ENCODE data around the gene CARMIL1.
"Not testable (repeated sequence)": the region's sequence is repeated elsewhere in the genome, so short reads cannot be mapped to it uniquely, and the experiment has no call there.

Gene CARMIL1

DNA sequence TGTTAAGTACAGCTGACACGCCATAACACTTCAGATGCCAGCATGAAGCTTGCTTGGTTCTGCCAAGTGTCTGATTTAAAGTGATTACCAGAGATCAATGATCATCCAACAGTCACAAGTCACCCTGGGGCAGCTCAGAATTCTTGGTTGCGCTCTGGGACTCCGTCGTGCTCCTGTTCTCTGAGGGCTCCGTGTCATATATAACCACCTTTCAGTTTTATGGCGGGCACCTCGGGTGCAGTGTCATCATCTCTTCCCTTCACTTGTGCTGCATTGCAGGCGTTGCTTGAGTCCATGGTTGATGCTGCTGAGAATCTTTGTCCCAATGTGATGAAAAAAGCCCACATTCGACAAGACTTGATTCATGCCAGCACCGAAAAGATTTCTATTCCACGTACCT is 271.5 kb downstream of the CARMIL1 start:
- H3K4me3 Mint-ChIP-seq = no peak overlapping the region
- H3K27me3 Mint-ChIP-seq = no peaks in the 10 kb centered on the region
- H3K9me3 Mint-ChIP-seq = no peaks in the 10 kb centered on the region
- no peaks in the 10 kb centered on the region for H3K4me1 Mint-ChIP-seq
- no peaks in the 10 kb centered on the region for H3K36me3 Mint-ChIP-seq
- H3K27ac Mint-ChIP-seq = no peak overlapping the region

DNA sequence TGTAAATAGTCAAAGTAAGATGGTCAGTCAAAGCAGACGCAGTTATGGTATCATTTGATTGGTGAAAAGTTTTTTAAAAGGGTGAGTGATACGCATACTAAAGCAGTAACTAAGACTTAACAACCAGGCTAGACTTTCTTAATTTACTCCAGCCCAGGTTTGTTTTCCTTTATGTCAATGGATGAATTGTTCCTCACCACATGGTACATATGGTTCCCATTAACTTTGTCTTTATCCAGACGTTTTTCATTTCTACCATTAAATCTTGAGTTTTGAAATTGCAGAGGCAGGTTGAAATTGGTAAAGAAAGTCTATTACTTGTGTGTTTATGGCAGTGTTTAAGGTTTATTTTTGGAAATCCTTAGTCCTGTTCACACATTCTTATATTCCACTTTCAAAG is 274.3 kb downstream of the CARMIL1 start:
- no peak overlapping the region for H3K27ac Mint-ChIP-seq
- H3K36me3 Mint-ChIP-seq = peaks cover 3% of the 10 kb centered on the region
- no peaks in the 10 kb centered on the region for H3K9me3 Mint-ChIP-seq
- no peaks in the 10 kb centered on the region for H3K27me3 Mint-ChIP-seq
- no peak overlapping the region for H3K4me3 Mint-ChIP-seq
- no peaks in the 10 kb centered on the region for H3K4me1 Mint-ChIP-seq

DNA sequence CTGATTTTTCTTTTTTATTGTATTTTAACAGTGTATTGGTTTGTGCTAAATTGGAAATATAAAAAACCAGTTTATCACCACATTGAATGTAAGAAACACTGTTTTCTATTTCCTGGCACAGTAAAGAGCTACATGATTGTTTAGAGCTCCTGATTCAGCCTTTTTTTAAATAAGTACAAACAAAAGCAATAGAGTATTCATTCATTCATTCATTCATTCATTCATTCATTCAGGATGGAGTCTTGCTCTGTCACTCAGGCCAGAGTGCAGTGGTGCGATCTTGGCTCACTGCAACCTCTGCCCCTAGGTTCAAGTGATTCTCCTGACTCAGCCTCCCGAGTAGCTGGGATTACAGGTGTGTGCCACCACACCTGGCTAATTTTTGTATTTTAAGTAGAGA is 276.0 kb downstream of the CARMIL1 start:
- Mint-ChIP-seq H3K36me3 (peaks cover 5% of the 10 kb centered on the region), H3K4me1 (no peaks in the 10 kb centered on the region), H3K9me3 (no peaks in the 10 kb centered on the region), H3K4me3 (no peak overlapping the region), H3K27ac (no peak overlapping the region), H3K27me3 (no peaks in the 10 kb centered on the region)

- no peak overlapping the region for H3K4me3 Mint-ChIP-seq
- no peaks in the 10 kb centered on the region for H3K27me3 Mint-ChIP-seq
- H3K4me1 Mint-ChIP-seq = no peaks in the 10 kb centered on the region
- peaks cover 5% of the 10 kb centered on the region for H3K36me3 Mint-ChIP-seq
- H3K27ac Mint-ChIP-seq = no peak overlapping the region
- H3K9me3 Mint-ChIP-seq = no peaks in the 10 kb centered on the region
These were observed 277.3 kb downstream of the CARMIL1 start for GRCh38 chr6:25556516-25556915.

- Mint-ChIP-seq H3K4me3 (no peak overlapping the region), H3K4me1 (no peaks in the 10 kb centered on the region), H3K27me3 (no peaks in the 10 kb centered on the region), H3K9me3 (no peaks in the 10 kb centered on the region), H3K36me3 (peaks cover 6% of the 10 kb centered on the region), H3K27ac (no peak overlapping the region)
These were observed 279.1 kb downstream of the CARMIL1 start for GRCh38 chr6:25558155-25558817.

DNA sequence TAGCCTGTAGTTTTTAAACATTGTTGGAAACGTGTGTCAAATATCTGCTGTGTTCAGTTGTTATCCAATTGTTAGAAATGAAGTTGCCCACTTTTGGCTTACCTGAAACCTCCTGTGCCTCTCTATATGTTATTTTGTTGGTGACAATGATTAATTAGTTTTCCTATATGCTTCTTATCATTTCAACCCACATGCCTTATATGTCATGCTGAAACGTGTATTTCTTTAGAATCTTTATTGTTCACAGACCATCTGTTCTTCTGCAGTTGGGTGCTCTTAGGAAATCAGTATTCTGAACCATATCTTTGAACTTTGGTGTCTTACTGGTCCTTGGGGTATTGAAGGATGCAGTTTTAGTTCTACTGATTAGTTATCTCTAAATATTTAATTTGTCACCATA is 281.7 kb downstream of the CARMIL1 start:
- no peak overlapping the region for H3K4me3 Mint-ChIP-seq
- H3K9me3 Mint-ChIP-seq = no peaks in the 10 kb centered on the region
- H3K27ac Mint-ChIP-seq = no peak overlapping the region
- H3K27me3 Mint-ChIP-seq = no peaks in the 10 kb centered on the region
- H3K4me1 Mint-ChIP-seq = no peaks in the 10 kb centered on the region
- peaks cover 13% of the 10 kb centered on the region for H3K36me3 Mint-ChIP-seq

DNA sequence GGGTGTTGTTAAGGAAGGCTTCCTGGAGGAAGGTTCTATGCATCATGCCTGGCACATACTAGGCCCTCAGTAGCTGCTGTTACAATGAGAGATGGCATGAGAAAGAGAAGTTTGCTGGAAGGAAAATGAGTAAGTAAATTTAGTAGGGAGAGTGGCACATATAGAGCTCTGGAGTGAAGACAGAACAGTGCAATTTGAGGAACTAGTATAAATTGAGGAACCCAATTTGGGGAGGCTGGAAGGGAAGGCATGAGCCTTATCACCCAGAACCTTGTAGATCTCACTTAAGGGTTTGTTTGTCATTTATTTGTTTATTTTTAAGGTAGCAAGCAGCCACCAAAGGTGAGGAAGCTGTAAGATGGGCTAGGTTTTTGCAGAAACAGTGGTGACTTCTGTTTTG is 285.8 kb downstream of the CARMIL1 start:
- H3K9me3 Mint-ChIP-seq = no peaks in the 10 kb centered on the region
- no peak overlapping the region for H3K27ac Mint-ChIP-seq
- no peak overlapping the region for H3K4me3 Mint-ChIP-seq
- H3K36me3 Mint-ChIP-seq = peaks cover 10% of the 10 kb centered on the region
- no peaks in the 10 kb centered on the region for H3K27me3 Mint-ChIP-seq
- H3K4me1 Mint-ChIP-seq = no peaks in the 10 kb centered on the region

GRCh38 chr6:25570578-25570977 is 291.4 kb downstream of the CARMIL1 start:
- H3K27me3 Mint-ChIP-seq = no peaks in the 10 kb centered on the region
- H3K27ac Mint-ChIP-seq = no peak overlapping the region
- peaks cover 2% of the 10 kb centered on the region for H3K36me3 Mint-ChIP-seq
- no peaks in the 10 kb centered on the region for H3K4me1 Mint-ChIP-seq
- H3K4me3 Mint-ChIP-seq = no peak overlapping the region
- H3K9me3 Mint-ChIP-seq = no peaks in the 10 kb centered on the region

DNA sequence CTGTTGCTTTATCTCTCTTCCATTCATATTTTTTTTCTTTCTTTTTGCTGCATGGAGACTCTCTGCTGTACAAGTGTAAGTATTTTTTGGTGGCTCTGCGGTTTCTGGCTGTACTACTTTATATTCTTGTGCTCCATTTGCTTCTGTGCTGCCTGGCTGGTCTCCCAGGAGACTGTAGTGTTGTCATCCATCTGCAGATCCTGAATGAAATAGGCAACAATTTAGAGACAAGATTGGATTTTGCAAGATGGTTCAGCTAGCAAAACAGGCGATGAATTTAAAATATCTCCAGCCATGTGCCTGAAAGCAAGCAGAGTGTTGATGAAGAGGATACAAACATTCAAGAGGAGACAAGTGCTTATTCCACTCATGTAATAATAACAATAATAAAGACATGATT is 297.7 kb downstream of the CARMIL1 start:
- peaks cover 3% of the 10 kb centered on the region for H3K36me3 Mint-ChIP-seq
- no peak overlapping the region for H3K4me3 Mint-ChIP-seq
- no peaks in the 10 kb centered on the region for H3K9me3 Mint-ChIP-seq
- H3K27ac Mint-ChIP-seq = no peak overlapping the region
- H3K27me3 Mint-ChIP-seq = no peaks in the 10 kb centered on the region
- H3K4me1 Mint-ChIP-seq = peaks cover 10% of the 10 kb centered on the region

DNA sequence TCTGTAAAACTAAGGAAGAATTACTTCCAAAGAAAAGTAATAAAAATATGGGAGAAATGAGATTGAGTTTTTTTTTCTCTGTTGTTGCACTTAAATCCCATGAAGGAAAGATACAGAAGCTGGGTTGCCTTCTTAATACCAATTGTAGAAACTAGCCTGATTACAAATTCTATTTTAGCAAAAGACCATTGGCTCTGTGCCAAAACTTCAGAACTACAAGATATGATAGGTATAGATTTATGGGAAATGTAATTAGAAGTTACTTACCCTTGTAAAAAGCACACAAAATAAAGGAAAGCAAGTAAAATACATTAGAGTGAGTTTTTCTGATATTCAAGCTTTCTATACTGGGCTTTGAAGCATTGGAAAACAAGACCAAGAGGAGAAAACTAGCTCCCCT is 299.4 kb downstream of the CARMIL1 start:
- H3K4me3 Mint-ChIP-seq = no peak overlapping the region
- H3K4me1 Mint-ChIP-seq = peaks cover 10% of the 10 kb centered on the region
- H3K27me3 Mint-ChIP-seq = no peaks in the 10 kb centered on the region
- H3K9me3 Mint-ChIP-seq = no peaks in the 10 kb centered on the region
- no peak overlapping the region for H3K27ac Mint-ChIP-seq
- peaks cover 15% of the 10 kb centered on the region for H3K36me3 Mint-ChIP-seq

DNA sequence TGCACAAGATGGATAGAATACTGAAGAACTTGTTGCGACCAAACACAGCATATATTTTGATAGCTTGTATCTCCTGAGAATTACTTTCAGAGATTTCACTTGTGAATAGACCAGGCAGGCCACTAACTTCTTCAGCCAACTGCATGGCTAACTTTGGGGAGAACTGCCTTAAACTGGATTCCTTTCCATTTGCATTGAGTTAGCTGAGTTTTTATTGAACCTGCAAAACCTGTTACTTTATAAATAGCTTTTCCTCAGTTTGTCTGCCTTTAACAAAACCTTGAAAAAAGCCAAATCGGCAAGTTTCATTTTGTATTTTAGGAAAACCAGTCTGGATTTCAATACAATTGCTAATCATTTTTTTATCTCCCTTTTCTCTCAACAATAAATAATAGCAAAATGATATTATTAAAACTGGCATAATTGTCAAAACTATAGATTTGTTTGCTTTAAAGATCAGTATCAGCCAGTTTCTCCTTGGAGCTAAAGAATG is 300.3 kb downstream of the CARMIL1 start:
- H3K36me3 Mint-ChIP-seq = peaks cover 15% of the 10 kb centered on the region
- H3K27ac Mint-ChIP-seq = no peak overlapping the region
- no peaks in the 10 kb centered on the region for H3K9me3 Mint-ChIP-seq
- H3K4me1 Mint-ChIP-seq = peaks cover 10% of the 10 kb centered on the region
- no peak overlapping the region for H3K4me3 Mint-ChIP-seq
- H3K27me3 Mint-ChIP-seq = no peaks in the 10 kb centered on the region

DNA sequence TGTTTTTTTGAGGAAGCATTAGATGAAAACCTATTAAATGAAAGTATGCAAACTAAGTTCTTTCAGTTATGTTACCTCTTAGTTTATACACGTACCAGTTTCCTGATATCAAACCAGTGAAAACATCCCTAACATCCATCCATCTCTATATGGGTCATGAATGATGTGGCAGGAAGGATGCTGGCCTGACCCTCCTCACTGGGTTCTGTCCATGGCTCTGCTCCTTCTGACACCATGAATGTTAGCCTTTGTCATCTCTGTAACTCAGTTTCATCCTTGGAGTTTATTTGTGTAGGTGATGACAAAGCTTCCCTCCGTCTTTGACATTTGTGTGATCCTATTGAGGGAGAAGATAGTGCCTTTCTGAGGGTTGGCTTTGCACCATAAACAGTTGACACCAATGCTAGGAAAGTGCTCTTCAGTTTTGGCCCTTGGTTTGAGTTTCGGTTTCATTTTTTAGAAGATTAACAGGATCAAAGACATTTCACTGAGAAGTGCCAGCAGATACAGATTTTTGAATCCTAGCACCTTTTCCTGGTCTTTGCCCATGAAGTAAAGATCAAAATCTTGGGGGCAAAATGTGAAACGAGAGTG is 300.8 kb downstream of the CARMIL1 start:
- H3K4me3 Mint-ChIP-seq = peak overlapping the region; percentile 34
- no peaks in the 10 kb centered on the region for H3K9me3 Mint-ChIP-seq
- H3K27ac Mint-ChIP-seq = no peak overlapping the region
- no peaks in the 10 kb centered on the region for H3K27me3 Mint-ChIP-seq
- H3K4me1 Mint-ChIP-seq = peaks cover 10% of the 10 kb centered on the region
- peaks cover 15% of the 10 kb centered on the region for H3K36me3 Mint-ChIP-seq

DNA sequence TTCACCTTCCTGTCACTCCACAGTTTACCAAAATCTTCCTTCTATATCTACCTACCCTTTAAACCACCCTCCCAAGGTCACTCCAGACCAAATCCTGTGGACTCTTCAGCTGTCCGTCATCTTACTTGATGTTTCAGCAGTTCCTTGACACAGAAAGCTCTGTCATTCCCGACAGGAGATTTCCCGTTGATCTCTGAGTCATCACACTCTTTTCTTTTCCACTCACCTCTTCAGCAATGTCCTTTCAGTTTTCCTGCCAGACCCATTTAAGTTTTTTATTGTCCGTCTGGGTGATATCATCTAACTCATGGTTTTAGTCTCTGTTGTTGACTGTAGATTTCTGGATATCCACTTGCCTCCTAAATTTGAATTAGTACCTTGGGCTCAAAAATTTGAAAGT is 302.9 kb downstream of the CARMIL1 start:
- H3K9me3 Mint-ChIP-seq = no peaks in the 10 kb centered on the region
- H3K27me3 Mint-ChIP-seq = no peaks in the 10 kb centered on the region
- H3K27ac Mint-ChIP-seq = no peak overlapping the region
- H3K4me3 Mint-ChIP-seq = no peak overlapping the region
- H3K4me1 Mint-ChIP-seq = peaks cover 10% of the 10 kb centered on the region
- peaks cover 15% of the 10 kb centered on the region for H3K36me3 Mint-ChIP-seq

GRCh38 chr6:25583099-25583498 is 303.9 kb downstream of the CARMIL1 start:
- Mint-ChIP-seq H3K27ac (no peak overlapping the region), H3K9me3 (no peaks in the 10 kb centered on the region), H3K27me3 (no peaks in the 10 kb centered on the region), H3K4me3 (no peak overlapping the region), H3K4me1 (peaks cover 10% of the 10 kb centered on the region), H3K36me3 (peaks cover 16% of the 10 kb centered on the region)

DNA sequence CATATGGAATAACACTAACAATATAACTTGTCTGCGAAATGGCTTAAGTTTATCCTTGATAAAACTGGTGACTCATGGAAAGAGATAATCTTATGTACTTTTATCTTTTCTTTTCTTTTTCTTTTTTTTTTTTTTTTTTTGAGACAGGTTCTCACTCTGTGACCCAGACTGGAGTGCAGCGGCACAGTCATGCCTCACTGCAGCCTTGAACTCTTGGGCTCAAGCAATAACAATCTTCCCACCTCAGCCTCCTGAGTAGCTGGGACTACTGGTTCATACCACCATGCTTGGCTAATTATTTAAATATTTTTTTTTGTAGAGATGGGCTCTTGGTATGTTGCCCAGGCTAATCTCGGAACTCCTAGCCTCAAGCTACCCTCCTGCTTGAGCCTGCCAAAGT is 304.7 kb downstream of the CARMIL1 start:
- no peaks in the 10 kb centered on the region for H3K9me3 Mint-ChIP-seq
- H3K27ac Mint-ChIP-seq = no peak overlapping the region
- H3K27me3 Mint-ChIP-seq = no peaks in the 10 kb centered on the region
- H3K36me3 Mint-ChIP-seq = peaks cover 16% of the 10 kb centered on the region
- H3K4me3 Mint-ChIP-seq = no peak overlapping the region
- H3K4me1 Mint-ChIP-seq = peaks cover 10% of the 10 kb centered on the region

GRCh38 chr6:25585225-25585624 is 306.1 kb downstream of the CARMIL1 start:
- Mint-ChIP-seq H3K27me3 (no peaks in the 10 kb centered on the region), H3K4me3 (no peak overlapping the region)

DNA sequence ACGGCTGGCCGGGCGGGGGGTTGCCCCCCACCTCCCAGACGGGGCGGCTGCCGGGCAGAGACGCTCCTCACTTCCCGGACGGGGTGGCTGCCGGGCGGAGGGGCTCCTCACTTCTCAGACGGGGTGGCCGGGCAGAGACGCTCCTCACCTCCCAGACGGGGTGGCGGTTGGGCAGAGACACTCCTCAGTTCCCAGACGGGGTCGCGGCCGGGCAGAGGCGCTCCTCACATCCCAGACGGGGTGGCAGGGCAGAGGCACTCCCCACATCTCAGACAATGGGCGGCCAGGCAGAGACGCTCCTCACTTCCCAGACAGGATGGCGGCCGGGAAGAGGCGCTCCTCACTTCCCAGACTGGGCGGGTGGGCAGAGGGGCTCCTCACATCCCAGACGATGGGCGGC is 306.9 kb downstream of the CARMIL1 start:
- H3K4me3 Mint-ChIP-seq, H3K9me3 Mint-ChIP-seq, H3K27me3 Mint-ChIP-seq, H3K27ac Mint-ChIP-seq, H3K4me1 Mint-ChIP-seq: not testable (repeated sequence)
- peaks cover 14% of the 10 kb centered on the region for H3K36me3 Mint-ChIP-seq

More at GRCh38 chr6:25585225-25585624, 306.1 kb downstream of the CARMIL1 start:
- Mint-ChIP-seq H3K4me1 (peaks cover 3% of the 10 kb centered on the region), H3K36me3 (peaks cover 14% of the 10 kb centered on the region), H3K27ac (no peak overlapping the region), H3K9me3 (no peaks in the 10 kb centered on the region)
